Measurements from ENCODE around the gene REV3L.

The REV3L gene

GRCh38 chr6:111464184-111464583 is 18.8 kb downstream of the REV3L start:
- DNase-seq, result no peak

- no peak for DNase-seq
Measured at GRCh38 chr6:111462770-111463391, 20.1 kb downstream of the REV3L start.

GRCh38 chr6:111461860-111462259 is 21.2 kb downstream of the REV3L start:
- DNase-seq, result no peak

GRCh38 chr6:111458670-111459232 is 24.3 kb downstream of the REV3L start:
- no peak for DNase-seq

- DNase-seq, result no peak
Measured at GRCh38 chr6:111456208-111456607, 26.8 kb downstream of the REV3L start.

- no peak for DNase-seq
Measured at GRCh38 chr6:111450636-111451035, 32.4 kb downstream of the REV3L start.

GRCh38 chr6:111450087-111450486 is 32.9 kb downstream of the REV3L start:
- DNase-seq, result no peak

GRCh38 chr6:111449129-111449528 is 33.9 kb downstream of the REV3L start:
- no peak for DNase-seq

- DNase-seq, result no peak
Measured at GRCh38 chr6:111447051-111447450, 36.0 kb downstream of the REV3L start.

GRCh38 chr6:111445861-111446267 is 37.2 kb downstream of the REV3L start:
- no peak for DNase-seq

GRCh38 chr6:111444794-111445193 is 38.2 kb downstream of the REV3L start:
- DNase-seq, result no peak

GRCh38 chr6:111441678-111442243 is 41.3 kb downstream of the REV3L start:
- no peak for DNase-seq

GRCh38 chr6:111439171-111439570 is 43.8 kb downstream of the REV3L start:
- DNase-seq, result no peak

GRCh38 chr6:111437573-111437972 is 45.4 kb downstream of the REV3L start:
- no peak for DNase-seq

GRCh38 chr6:111432511-111432910 is 50.5 kb downstream of the REV3L start:
- no peak for DNase-seq

GRCh38 chr6:111430605-111431376 is 52.2 kb downstream of the REV3L start:
- no peak for DNase-seq

GRCh38 chr6:111429571-111429970 is 53.4 kb downstream of the REV3L start:
- DNase-seq, result no peak

GRCh38 chr6:111428811-111429210 is 54.2 kb downstream of the REV3L start:
- DNase-seq, result no peak

- no peak for DNase-seq
Measured at GRCh38 chr6:111427341-111428116, 55.5 kb downstream of the REV3L start.

- DNase-seq, result no peak
Measured at GRCh38 chr6:111423960-111424846, 58.8 kb downstream of the REV3L start.

- DNase-seq, result no peak
Measured at GRCh38 chr6:111423055-111423633, 59.9 kb downstream of the REV3L start.
